ENCODE results near the gene RHBDL3. TPM values are rescaled to one million over a fixed set of nuclear protein-coding genes. Genes with fewer than 3 reads are reported as not detected.
"Not testable (repeated sequence)": the region's sequence is repeated elsewhere in the genome, so short reads cannot be mapped to it uniquely, and the experiment has no call there.

RHBDL3 gene, protein sequence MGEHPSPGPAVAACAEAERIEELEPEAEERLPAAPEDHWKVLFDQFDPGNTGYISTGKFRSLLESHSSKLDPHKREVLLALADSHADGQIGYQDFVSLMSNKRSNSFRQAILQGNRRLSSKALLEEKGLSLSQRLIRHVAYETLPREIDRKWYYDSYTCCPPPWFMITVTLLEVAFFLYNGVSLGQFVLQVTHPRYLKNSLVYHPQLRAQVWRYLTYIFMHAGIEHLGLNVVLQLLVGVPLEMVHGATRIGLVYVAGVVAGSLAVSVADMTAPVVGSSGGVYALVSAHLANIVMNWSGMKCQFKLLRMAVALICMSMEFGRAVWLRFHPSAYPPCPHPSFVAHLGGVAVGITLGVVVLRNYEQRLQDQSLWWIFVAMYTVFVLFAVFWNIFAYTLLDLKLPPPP
- 1 to 10 TPM; 1.2 to 1.5 (median 1.3) TPM for polyA plus RNA-seq (ENCODE audit: insufficient read length in 3 of 3)

DNA sequence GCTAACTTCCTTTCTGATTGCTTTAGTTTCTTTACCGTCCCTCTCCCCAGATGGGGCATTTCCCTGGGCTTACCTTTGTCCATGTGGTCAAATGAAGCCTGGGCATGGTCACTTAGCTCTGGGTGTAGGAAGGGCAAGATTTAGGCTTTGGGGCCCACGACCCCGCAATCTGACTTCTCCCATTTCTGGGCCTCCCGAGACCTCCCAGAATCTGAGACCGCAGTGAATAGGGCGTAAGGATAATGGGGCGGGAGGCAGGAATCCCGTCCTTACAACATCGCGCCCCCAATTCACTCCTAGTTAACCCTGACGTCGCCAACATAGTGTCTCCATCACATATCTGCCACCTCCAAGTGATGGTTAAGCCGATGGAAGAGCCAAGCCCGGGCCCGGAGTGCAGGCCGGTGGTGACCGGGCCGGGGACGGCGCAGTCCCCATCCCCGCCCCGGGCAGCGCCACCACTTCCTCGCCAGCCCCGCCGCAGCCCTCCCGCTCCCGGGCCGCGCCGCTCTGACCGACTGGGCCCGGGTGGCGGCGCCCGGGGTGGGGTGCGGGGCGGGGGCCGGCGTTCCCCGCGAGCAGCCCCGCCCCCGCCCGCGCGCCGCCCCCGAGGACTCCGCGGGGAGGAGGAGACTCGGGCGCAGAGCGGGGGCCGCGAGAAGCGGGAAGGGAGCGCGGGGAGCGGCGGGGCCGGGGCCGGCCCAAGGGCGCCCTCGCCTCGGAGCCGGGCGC lies at the start of gene RHBDL3:
Gene RHBDL3 (plus strand): TSS at position 641 of the 732 bp plus-strand sequence. CDS start 358 bp downstream, outside the sequence.
- no peak for DNase-seq (ENCODE audit: low read depth in 3 of 3, low spot score in 2 of 3)

DNA sequence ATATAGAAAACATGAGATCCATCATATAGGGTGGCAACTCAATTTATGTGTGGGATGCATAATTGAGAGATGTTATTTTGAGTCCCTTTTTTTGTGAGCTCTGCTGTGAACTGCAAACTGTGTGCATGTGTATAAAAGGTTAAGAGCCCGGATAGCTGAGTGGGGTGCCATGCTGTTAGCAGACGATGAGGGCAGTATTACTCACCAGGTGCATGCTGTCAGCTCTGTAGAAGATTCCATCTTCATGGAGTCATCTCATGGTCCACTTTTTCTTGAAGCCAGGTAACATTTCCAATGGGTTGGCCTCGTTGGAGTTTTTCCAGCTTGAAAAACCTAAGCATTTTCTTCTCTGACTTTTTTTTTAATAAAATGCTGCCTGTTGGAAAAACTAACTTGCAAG lies 43.0 kb upstream of the RHBDL3 start:
- DNase-seq (ENCODE audit: low read depth in 3 of 3, low spot score in 2 of 3): no peak

DNA sequence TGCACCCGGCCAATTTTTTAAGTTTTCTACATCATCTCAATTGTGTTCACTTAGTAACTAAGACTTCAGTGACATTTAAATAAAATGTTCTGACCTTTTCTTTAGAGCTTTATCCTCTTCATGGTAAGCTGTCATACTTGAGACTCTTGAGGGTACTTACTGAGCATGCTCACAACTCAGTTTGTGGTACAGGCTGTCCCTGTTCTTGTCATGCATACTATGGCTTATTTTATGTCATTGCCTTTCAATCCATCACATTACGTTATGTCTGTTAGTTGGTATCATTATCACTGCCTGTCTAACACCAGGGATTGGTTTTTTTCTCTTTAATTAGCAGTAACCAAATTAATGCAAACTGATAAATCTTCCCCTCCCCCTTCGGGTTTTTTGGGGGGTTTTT lies 41.9 kb upstream of the RHBDL3 start:
- DNase-seq (ENCODE audit: low read depth in 3 of 3, low spot score in 2 of 3): no peak

DNA sequence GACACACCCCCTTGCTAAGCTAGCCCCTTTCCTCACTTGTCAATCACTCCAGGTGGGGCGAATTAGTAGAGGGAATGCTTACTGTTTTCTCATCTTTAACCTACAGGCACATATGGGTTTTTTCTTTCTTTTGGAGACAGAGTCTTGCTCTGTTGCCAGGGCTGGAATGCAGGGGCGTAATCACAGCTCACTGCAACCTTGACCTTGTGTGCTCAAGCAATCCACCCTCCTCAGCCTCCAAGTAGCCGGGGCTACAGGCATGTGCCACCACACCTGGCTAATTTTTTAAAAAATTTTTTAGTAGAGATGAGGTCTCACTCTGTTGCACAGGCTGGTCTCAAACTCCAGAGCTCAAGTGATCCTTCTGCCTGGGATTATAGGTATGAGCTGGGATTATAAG lies 38.7 kb upstream of the RHBDL3 start:
- no peak for DNase-seq (ENCODE audit: low read depth in 3 of 3, low spot score in 2 of 3)

DNA sequence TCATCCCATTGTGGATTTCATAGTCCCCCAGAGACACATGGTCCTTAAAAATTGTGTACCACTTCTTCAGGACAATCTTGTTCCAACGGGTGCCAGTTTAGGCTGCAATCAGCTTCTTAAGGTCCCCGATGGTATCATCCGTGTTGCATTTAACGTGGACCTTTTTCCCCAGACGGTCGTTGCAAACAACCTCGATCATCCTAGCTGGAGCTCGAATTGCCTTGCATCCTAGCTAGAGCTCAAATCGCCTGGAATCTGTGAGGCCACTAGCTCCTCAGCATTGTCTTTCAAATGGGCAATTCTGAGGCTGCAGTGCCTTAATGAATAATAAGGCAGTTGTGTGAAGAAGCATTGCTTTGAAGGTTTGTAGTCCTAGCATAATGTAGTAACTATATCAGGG lies 37.7 kb upstream of the RHBDL3 start:
- DNase-seq (ENCODE audit: low read depth in 3 of 3, low spot score in 2 of 3): no peak

DNA sequence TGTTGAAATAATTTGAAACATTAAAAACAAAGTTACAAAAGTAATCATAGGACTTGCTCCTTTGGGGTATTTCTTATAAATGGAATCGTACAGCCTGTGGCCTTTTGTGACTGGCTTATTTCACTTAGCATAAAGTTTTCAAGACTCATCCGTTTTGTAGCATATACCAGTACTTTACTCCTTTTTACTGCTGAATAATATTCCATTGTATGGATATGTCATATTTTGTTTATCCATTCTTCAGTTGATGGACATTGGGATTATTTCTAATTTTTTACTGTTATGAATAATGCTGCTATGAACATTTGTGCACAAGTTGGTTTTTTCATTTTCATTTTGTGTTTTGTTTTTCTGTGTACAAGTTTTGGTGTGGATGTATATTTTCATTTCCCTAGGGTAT lies 30.0 kb upstream of the RHBDL3 start:
- no peak for DNase-seq (ENCODE audit: low read depth in 3 of 3, low spot score in 2 of 3)

DNA sequence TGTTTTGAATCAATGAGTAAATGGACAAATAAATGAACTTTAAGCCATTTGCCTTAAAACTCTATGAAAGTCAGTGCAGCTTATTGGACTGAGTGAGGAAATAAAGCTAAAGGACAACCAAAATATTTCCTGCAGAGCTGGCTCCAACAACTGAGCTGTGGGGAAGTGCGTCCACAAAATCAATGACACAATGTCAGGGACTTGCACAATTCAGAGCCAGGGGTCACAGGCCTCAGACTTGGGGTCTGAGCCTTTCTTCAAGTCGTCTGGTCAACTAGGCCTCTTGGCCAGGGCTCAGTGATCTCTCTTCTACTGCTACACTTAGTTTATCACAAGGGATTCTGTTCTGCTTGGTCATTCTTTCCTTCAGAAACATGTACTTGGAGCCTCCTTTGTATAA lies 26.2 kb upstream of the RHBDL3 start:
- DNase-seq (ENCODE audit: low read depth in 3 of 3, low spot score in 2 of 3): no peak

DNA sequence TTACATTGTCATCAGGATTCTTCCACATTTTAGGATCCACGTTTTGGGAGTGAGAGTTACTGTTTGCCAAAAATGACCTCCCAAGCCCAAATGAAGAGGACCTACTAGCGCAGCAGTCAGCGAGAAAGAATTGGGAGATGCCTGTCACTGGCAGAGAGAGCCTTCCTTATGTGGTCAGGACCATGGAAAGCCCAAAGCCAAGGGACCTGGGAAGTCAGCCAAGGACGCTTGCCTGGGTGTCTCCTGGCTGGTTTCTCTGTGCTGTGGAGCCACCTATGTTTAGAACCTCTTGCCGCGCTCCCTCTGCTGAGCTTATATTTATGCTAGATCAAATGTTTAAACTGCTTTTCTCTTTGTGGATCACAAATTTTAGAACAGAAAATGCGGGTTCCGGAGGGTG lies 24.9 kb upstream of the RHBDL3 start:
- no peak for DNase-seq (ENCODE audit: low read depth in 3 of 3, low spot score in 2 of 3)

DNA sequence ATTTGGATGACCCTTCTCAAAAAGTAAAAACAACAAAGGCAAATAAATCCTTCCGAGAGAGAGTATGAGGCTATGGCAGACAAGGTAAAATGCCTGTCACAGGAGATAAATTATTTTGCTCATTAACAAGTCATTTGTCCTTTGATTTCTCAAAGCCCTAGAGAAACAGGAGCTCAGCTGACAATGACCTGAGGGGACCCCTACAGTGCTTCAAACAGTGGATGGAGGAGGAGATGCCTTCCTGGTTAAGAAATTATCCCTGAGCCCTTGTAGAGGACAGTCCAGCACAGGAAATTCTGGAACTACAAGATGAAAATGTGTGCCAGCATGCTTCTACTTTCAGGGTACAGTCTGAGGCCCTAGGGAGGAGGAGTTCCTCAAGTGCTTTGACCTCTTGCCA lies 24.0 kb upstream of the RHBDL3 start:
- no peak for DNase-seq (ENCODE audit: low read depth in 3 of 3, low spot score in 2 of 3)

DNA sequence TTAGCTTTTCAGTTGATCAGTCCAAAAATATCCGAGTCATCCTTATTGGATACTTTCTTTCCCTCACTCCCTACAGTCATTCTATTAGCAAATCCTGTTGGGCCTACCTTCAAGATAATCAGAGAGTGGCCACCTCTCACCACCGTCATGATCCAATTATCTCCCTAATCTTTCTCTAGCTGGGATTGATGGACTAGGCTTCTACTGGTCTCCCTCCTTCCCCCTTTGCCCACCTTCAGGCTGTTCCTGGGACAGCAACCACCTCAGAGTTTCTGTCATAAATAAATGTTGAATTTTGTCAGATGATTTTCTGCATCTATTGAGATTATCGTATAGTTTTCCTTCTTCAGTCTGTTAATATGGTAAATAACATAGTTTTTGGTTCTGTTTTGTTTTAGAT lies 16.2 kb upstream of the RHBDL3 start:
- DNase-seq (ENCODE audit: low read depth in 3 of 3, low spot score in 2 of 3): no peak

DNA sequence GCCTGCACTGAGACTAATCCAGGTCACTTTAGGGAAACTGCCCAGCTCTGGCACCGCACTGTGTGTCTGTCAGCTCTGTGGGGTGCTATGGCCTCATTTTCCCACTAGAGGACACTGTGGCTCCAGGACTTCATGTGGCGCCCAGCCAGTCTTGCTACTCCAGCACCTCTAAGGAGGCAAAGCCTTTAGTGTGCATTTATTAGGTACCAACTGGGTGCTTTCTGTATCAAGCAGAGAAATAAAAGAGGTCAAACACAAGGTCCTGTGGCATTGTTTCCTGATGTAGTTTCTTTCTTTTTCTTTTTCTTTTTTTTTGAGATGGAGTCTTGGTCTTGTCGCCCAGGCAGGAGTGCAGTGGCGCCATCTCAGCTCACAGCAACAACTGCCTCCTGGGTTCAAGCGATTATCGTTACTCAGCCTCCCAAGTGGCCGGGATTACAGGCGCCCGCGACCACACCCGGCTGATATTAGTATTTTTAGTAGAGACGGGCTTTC lies 12.5 kb upstream of the RHBDL3 start:
- DNase-seq (ENCODE audit: low read depth in 3 of 3, low spot score in 2 of 3): no peak

DNA sequence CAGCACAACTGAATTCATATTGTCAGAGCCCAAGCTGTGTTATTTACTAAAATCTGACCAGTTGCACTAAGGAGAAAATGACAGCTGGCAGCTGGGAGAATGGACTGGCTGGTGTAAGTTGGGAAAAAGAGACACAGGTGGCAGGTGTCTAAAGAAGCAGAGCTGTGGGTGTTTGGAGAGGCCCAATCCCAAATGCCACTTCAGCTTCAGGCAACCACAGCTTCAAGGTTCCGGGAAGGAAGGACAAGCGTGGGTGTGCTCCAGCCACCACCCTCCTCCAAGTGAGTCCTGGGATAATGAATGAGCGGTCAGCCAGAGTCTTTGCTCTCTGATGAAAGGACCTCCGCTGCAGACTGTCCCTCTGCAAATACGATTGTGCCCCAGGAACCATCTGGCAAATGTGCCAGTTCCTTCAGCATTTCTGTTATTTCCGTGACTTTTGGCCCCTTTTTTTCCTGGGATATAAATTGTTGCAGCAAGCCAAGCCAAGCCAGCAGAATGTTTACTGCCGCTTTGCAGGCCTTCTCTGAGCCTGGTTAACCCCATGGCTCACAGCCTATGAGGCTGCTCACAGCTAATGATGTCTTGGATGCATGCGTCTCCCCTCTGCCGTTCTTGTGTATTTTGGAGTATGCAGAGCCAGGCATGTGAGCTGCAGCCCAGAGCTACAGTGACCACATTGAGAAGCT lies 9.5 kb upstream of the RHBDL3 start:
- no peak for DNase-seq (ENCODE audit: low read depth in 3 of 3, low spot score in 2 of 3)

DNA sequence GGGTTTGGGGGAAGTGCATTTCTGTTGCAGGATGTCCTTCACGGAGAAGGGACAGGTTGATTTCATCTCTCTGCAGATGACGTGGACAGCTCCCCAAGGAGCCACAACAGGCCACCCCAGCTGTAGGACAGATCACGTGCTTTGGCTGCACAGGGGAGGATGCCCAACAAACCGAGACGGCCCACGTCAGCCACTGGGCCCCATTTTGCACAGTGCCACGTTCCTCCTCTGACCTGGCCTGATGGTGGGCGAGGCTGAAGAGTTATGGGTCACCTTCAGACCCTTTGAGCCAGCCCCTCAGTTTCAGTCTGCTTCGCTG lies 9.0 kb upstream of the RHBDL3 start:
- DNase-seq (ENCODE audit: low read depth in 3 of 3, low spot score in 2 of 3): no peak

DNA sequence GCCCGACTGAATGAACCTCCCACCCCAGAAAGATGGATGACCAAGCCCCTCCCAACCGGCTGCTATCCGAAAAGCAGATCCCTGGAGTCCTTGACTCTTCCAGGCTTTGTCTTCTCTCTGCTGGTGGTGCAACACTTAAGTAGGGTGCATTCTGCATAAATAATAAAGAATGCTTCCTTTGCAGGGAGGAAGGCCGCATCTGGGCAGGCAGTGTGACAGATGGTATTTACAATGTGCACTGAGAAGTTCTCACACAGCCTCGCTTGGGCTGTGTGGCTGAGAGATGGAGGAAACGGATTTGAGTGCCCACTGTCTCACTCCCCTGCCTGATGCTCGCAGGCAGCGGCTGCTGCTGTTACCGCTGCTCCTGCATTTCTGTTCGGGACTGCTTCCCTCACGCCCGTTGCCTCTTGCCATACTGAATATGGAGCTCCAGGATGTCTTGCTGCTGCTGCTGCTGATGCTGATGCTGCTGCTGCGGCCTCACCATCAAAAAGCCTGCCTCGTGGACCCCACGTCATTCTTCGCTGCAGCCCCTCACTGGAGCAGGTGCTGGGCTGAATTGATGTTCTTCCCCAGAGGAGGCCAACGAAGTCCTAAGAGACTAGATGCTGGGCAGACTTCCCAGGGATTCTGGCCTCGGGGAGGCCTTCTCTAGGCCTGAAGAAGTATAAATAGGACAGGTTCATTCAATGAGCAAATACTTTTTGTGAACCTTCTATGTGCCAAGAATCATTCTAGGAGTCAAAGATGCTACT lies 7.1 kb upstream of the RHBDL3 start:
- no peak for DNase-seq (ENCODE audit: low read depth in 3 of 3, low spot score in 2 of 3)

DNA sequence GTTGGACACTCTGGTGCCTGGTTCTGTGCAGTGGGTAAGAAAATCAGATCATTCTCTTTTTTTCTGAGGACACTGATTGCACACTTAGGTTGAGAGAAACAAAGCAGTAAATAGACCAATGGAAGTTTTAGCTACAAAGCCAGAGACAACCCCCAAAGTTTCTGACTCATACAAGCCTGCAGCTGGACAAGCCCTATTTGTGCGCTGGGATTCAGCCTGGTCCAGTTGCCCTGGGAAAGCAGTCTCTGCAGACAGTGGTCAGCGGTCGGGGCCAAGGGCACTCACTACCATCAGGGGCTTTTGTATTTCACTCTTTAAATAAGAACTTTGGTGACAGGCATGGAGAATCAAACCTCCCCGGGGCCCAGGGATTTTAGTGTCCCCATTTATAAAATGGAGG lies 6.0 kb upstream of the RHBDL3 start:
- DNase-seq (ENCODE audit: low read depth in 3 of 3, low spot score in 2 of 3): no peak

DNA sequence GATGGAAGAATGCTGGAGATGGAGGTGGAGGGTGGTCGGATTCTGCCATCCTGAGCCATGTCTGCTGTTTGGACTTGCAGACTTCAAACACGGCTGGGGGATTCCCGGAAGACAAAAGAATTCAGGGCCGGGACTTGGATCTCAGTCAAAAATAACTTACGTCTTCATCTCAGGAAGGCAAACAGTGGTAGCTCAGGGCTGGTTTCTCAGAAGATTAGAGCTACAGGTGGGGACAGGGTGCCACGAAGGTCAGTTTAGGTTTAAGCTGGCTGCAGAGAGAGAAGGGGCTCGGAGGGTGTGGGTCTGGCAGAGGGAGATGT lies 4.3 kb upstream of the RHBDL3 start:
- no peak for DNase-seq (ENCODE audit: low read depth in 3 of 3, low spot score in 2 of 3)

DNA sequence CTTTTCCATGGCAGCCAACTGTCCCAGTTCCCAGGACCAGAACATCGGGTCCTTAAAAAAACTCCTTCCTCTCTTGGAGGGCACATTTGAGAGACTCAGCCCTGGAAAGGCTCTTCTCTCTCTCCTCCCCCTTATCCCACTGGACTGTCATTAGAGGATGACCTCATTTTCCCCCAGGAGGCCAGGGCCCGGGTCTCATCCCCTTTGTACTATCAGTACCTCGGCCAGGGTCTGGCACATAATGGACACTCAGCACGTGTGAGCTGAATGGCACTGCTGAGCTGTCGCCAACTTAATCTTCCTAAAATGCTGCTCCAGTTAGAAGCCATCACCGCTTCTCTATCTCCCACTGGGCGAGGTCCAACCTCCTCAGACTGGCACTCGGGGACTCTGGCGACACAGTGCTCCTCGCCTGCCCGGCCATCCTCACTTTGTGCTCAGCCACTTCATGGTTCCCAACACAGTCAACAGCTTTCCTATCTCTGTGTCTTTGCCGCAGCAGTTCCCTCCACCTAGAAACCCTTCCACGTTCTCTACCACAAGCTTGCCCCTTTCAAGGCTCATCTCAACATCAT lies 3.6 kb upstream of the RHBDL3 start:
- no peak for DNase-seq (ENCODE audit: low read depth in 3 of 3, low spot score in 2 of 3)

DNA sequence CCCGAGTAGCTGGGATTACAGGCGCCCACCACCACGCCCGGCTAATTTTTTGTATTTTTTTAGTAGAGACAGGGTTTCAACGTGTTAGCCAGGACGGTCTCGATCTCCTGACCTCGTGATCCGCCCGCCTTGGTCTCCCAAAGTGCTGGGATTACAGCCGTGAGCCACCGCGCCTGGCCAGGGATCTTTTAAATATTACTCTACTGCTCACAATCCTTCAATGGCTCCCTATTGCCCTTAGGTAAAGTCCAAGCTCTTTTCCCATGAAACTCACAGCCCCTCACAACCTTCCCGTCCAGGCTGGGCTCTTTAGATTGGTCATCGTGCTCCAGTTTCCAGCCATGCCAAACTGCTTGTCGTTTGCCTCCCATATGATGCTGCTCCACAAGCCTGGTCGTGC lies 2.1 kb upstream of the RHBDL3 start:
- DNase-seq (ENCODE audit: low read depth in 3 of 3, low spot score in 2 of 3): not testable (repeated sequence)

DNA sequence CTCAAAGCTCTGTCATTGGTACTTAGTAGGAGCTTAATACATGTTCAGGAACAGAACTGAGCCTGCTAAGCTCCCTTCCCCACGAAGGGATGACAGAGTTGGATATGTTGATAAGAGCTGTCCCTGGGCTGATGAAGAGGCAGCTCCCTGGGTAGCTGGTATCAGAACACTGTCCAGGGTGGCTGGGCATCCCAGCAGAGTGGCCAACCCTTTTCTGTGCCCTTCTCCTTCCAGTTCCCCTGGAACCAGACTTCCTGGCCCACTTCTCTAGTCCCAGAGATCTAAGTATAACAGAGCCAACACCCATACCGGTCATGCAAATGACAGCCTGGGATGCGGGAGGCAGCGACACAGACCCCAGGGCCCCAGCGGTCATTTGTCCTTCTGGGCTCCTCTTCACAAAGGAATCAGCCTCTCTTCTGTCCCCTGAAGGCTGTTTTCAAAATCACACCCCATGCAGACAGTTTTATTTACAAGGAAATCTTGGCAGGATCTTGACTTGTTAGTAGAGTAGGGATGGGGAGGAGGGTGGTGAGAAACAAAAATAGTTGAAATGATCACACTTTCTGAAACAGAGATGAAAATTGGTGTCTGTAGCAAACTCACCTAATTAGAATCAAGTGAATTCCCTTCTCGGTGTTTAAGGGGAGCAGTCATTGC lies 1.4 kb upstream of the RHBDL3 start:
- DNase-seq (ENCODE audit: low read depth in 3 of 3, low spot score in 2 of 3): no peak

DNA sequence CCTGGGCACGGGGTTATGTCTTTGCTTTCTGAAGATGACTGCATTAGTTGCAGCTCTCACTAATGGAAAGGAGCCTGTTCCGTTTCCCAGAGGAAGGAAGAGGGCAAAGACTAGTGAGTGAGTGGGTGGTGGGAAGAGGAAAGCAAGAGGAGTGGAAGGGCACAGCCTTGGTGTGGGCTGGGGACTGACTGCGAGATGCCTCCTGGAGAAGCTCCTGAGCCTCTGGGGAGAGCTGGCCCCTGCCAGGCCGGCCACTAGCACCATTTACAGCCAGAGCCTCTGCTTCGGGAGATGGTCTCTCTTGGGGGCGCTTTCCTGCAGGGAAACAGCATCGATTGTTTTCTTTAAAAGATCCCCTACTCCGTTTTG lies 825 bp upstream of the RHBDL3 start:
- DNase-seq (ENCODE audit: low read depth in 3 of 3, low spot score in 2 of 3): no peak

Data from right renal cortex interstitium (tissue), 3 donors.